ENCODE results near the gene TMEM156.

GRCh38 chr4:39051492-39051891 is 19.3 kb upstream of the TMEM156 start:
- TF ChIP-seq POLR2A (IDR thresholded peaks at IDR 0.05) (no peak), CTCF (IDR thresholded peaks at IDR 0.05 in 4 of 5, conservative IDR thresholded peaks at IDR 0.05 in 1 of 5) (no peak)

Measured in gastrocnemius medialis (tissue), 4 donors.